ENCODE measurements around the gene SYTL3. TPM values are rescaled to one million over a fixed set of nuclear protein-coding genes. Genes with fewer than 3 reads are reported as not detected.

Gene SYTL3
- total and polyA plus RNA-seq, 9 of the 15 experiments (the other 6 are each of a cell fraction or from before 2014, with no cell fraction given) = 0.04 to 0.46 (median 0.17) TPM; not detected in 1

GRCh38 chr6:158743033-158743651 lies 93.3 kb downstream of the SYTL3 start (continued):
- TF ChIP-seq ZBTB40 (IDR thresholded peaks at IDR 0.05) = no peak
- TF ChIP-seq ZBTB40 (CRISPR knock-in tag; IDR thresholded peaks at IDR 0.05) = no peak

Measured in K562 (cell line).